HG03196 (cell line): ENCODE data around the gene TP73.

ENCODE experiments used
- ATAC-seq: cut with Tn5 transposase; IDR thresholded peaks from one replicate; pipeline ENCODE4 v1.9.1; 2021; ENCODE audit not compliant: unreplicated experiment

The TP73 gene

GRCh38 chr1:3776231-3776961, 124.1 kb downstream of the TP73 start:
- ATAC-seq, result no peak

DNA sequence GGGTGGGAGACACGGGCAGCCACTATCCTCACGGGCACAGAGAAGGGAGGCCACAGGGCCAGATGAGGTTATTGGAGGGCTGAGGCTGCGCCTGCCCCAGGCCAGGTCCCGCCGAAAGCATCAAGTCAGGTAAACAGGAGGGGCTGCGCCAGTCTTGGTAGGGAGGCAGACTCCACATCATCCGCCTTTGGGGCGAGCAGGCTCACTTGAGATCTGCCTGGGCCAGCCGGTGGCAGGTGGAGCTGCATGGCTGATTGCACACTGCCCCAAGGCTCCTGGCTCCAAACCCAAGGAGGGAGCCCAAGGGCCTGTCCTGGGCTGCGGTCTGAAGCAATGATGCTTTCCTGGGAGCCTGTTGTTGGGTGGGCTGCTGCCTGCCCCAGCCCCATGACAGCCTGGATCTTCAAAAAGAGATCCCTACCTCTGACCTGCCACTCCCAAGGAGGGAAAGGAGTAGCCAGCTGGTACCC, 124.8 kb downstream of the TP73 start:
- no peak for ATAC-seq

GRCh38 chr1:3777647-3778589, 125.6 kb downstream of the TP73 start:
- no peak for ATAC-seq

- no peak for ATAC-seq
Measured at GRCh38 chr1:3778590-3779264, 126.4 kb downstream of the TP73 start.

- ATAC-seq, result no peak
Measured at GRCh38 chr1:3779265-3779911, 127.1 kb downstream of the TP73 start.

DNA sequence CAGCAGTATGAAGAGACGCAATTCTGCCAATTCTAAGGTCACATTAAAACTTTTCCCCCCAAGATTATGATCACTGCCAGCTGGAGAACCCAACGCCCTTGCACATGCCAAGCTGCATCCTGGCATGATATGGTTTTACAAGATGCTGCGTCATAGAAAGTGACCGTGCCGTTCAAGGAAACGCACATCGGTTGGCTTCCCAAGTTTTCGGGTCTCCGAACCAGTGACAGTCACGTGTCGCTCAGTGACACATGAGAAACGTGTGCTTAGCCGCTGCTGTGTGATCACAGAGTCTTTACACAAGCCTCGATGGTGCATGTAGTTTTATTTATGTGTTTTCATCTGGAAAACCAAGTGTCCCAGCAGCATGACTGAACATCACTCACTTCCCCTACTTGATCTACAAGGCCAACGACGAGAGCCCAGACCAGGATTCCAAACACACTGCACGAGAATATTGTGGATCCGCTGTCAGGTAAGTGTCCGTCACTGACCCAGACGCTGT, 127.6 kb downstream of the TP73 start:
- no peak for ATAC-seq

GRCh38 chr1:3780901-3781300, 128.6 kb downstream of the TP73 start:
- no peak for ATAC-seq

GRCh38 chr1:3783651-3784474, 131.5 kb downstream of the TP73 start:
- ATAC-seq, result no peak

DNA sequence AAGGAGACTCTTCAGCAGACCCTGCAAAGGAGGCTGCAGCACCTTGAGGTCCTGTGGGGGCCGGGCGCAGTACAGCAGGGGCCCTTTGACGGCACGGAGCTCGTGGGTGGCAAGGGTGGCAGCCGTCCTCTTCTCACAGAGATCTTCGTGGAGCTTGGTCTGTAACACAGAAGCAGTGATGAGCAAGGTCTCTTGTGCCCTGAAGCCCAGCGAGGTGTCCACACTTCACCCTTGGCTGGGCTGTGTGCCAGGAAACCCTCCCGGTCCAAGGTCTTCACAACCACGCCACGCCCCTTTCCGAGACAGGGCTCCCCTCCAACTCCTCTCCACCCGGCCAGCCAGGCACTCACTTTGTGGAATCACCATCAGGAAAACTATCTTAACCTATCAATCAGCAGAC, 132.7 kb downstream of the TP73 start:
- ATAC-seq, result no peak

GRCh38 chr1:3785456-3786157, 133.3 kb downstream of the TP73 start:
- ATAC-seq, result no peak
